Gastroesophageal sphincter (tissue), 3 donors: Measurements from ENCODE around the gene NOP10.

Experiments
- POLR2A ChIP-seq, 2 donors: fragments of 450-650 bp; IDR thresholded peaks; one replicate each; pipeline ENCODE4 v1.6.1; 2017; ENCODE audit warnings: antibody characterized with exemption in 2 of 2, mild to moderate bottlenecking in 2 of 2, moderate library complexity in 1 of 2
- POLR2AphosphoS5 ChIP-seq: sonication (generic); formaldehyde crosslinking; IDR thresholded peaks from one replicate; pipeline ENCODE4 v1.6.1; 2017; ENCODE audit warnings: antibody characterized with exemption
- TF ChIP-seq, protein P1 (sequence below), 4 experiments: fragments of 200-600 bp in 2 of 4; fragments of 450-650 bp in 2 of 4; sonication (generic) in 1 of 4; IDR thresholded peaks; one replicate each; pipeline ENCODE4 v1.5.1; 2017 to 2019; ENCODE audit warnings: antibody characterized with exemption in 4 of 4, mild to moderate bottlenecking in 2 of 4, moderate library complexity in 2 of 4

DNA sequence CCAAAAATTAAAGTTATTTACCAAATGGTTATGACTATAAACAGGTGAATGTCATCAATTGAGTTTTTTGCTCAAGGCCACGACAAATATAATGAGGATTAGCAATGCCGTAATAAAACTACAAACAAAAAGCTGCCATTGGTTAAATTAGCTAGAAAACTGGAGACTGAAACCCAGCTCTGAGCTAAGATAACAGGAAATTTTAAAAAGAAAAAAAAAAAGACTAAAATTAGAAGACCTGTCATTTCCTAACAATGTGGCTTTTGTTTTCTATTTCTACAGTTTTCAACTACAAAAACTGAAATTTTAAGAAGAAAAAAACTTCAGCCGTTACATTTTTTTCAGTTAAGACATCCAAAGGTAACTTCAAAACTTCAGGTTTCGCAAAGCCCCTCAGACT, 15.0 kb downstream of the NOP10 start:
- TF ChIP-seq POLR2AphosphoS5 (no peak), POLR2A (IDR thresholded peaks at IDR 0.05) (no peak)
- TF ChIP-seq, protein P1, sequence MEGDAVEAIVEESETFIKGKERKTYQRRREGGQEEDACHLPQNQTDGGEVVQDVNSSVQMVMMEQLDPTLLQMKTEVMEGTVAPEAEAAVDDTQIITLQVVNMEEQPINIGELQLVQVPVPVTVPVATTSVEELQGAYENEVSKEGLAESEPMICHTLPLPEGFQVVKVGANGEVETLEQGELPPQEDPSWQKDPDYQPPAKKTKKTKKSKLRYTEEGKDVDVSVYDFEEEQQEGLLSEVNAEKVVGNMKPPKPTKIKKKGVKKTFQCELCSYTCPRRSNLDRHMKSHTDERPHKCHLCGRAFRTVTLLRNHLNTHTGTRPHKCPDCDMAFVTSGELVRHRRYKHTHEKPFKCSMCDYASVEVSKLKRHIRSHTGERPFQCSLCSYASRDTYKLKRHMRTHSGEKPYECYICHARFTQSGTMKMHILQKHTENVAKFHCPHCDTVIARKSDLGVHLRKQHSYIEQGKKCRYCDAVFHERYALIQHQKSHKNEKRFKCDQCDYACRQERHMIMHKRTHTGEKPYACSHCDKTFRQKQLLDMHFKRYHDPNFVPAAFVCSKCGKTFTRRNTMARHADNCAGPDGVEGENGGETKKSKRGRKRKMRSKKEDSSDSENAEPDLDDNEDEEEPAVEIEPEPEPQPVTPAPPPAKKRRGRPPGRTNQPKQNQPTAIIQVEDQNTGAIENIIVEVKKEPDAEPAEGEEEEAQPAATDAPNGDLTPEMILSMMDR (IDR thresholded peaks at IDR 0.05) = no peak
